Measurements from ENCODE around the gene BAZ2B. TPM values are rescaled to one million over a fixed set of nuclear protein-coding genes. Genes with fewer than 3 reads are reported as not detected.

Gene BAZ2B
- total and polyA plus RNA-seq, 9 of the 15 experiments (the other 6 are each of a cell fraction or from before 2014, with no cell fraction given): 7.5 to 38.6 (median 19.8) TPM

DNA sequence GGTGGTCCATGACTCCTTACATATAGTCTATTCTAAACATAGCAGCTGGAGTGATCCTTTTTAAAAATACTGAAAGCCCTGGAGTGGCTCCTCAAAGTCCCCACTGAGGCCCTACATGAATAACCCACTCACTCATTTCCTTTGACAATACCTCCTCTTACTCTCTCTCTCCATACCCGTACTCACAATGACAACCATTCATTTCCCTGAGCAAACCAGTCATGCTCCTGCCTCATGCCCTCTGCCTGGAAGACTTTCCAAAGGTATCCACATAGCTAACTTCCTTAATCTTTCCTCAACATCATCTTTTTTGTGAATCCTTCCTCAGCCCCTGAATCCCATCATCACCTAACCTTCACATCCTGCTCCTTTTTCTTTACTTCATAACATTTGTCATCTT, 102.6 kb downstream of the BAZ2B start:
- DNase-seq (ENCODE audit: extremely low read depth in 1 of 4, low spot score in 3 of 4) (no peak), ATAC-seq (no peak)
- TF ChIP-seq NR3C1 (CRISPR knock-in tag; IDR thresholded peaks at IDR 0.05) (no peak), L3MBTL2 (IDR thresholded peaks at IDR 0.05) (no peak), ZKSCAN1 (IDR thresholded peaks at IDR 0.05; ENCODE audit: low read depth, low read length) (no peak), RB1 (IDR thresholded peaks at IDR 0.05; ENCODE audit: low read depth) (no peak), TSC22D4 (tag; IDR thresholded peaks at IDR 0.05) (no peak), FOS (IDR thresholded peaks at IDR 0.05; ENCODE audit: extremely low read depth, insufficient read length) (no peak), PML (IDR thresholded peaks at IDR 0.05; ENCODE audit: low read length) (no peak), TAF15 (IDR thresholded peaks at IDR 0.05; ENCODE audit: low read depth, low read length) (no peak), NCOR1 (IDR thresholded peaks at IDR 0.05) (no peak), RBM14 (IDR thresholded peaks at IDR 0.05; ENCODE audit: borderline replicate concordance, insufficient read depth, low read depth, low read length) (no peak), SETDB1 (IDR thresholded peaks at IDR 0.05; ENCODE audit: low read length) (no peak), TAF7 (tag; IDR thresholded peaks at IDR 0.05) (no peak), ZNF347 (CRISPR knock-in tag; IDR thresholded peaks at IDR 0.05; ENCODE audit: low read depth) (no peak), ZNF384 (IDR thresholded peaks at IDR 0.05; ENCODE audit: low read depth, low read length) (no peak), ZNF197 (CRISPR knock-in tag; IDR thresholded peaks at IDR 0.05; ENCODE audit: low read depth) (no peak)
- TF ChIP-seq, protein P1, sequence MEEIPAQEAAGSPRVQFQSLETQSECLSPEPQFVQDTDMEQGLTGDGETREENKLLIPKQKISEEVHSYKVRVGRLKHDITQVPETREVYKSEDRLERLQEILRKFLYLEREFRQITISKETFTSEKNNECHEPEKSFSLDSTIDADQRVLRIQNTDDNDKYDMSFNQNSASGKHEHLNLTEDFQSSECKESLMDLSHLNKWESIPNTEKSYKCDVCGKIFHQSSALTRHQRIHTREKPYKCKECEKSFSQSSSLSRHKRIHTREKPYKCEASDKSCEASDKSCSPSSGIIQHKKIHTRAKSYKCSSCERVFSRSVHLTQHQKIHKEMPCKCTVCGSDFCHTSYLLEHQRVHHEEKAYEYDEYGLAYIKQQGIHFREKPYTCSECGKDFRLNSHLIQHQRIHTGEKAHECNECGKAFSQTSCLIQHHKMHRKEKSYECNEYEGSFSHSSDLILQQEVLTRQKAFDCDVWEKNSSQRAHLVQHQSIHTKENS (CRISPR knock-in tag; IDR thresholded peaks at IDR 0.05): no peak
- TF ChIP-seq, protein P2, sequence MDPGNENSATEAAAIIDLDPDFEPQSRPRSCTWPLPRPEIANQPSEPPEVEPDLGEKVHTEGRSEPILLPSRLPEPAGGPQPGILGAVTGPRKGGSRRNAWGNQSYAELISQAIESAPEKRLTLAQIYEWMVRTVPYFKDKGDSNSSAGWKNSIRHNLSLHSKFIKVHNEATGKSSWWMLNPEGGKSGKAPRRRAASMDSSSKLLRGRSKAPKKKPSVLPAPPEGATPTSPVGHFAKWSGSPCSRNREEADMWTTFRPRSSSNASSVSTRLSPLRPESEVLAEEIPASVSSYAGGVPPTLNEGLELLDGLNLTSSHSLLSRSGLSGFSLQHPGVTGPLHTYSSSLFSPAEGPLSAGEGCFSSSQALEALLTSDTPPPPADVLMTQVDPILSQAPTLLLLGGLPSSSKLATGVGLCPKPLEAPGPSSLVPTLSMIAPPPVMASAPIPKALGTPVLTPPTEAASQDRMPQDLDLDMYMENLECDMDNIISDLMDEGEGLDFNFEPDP (CRISPR knock-in tag; IDR thresholded peaks at IDR 0.05): no peak
- TF ChIP-seq, protein P3, sequence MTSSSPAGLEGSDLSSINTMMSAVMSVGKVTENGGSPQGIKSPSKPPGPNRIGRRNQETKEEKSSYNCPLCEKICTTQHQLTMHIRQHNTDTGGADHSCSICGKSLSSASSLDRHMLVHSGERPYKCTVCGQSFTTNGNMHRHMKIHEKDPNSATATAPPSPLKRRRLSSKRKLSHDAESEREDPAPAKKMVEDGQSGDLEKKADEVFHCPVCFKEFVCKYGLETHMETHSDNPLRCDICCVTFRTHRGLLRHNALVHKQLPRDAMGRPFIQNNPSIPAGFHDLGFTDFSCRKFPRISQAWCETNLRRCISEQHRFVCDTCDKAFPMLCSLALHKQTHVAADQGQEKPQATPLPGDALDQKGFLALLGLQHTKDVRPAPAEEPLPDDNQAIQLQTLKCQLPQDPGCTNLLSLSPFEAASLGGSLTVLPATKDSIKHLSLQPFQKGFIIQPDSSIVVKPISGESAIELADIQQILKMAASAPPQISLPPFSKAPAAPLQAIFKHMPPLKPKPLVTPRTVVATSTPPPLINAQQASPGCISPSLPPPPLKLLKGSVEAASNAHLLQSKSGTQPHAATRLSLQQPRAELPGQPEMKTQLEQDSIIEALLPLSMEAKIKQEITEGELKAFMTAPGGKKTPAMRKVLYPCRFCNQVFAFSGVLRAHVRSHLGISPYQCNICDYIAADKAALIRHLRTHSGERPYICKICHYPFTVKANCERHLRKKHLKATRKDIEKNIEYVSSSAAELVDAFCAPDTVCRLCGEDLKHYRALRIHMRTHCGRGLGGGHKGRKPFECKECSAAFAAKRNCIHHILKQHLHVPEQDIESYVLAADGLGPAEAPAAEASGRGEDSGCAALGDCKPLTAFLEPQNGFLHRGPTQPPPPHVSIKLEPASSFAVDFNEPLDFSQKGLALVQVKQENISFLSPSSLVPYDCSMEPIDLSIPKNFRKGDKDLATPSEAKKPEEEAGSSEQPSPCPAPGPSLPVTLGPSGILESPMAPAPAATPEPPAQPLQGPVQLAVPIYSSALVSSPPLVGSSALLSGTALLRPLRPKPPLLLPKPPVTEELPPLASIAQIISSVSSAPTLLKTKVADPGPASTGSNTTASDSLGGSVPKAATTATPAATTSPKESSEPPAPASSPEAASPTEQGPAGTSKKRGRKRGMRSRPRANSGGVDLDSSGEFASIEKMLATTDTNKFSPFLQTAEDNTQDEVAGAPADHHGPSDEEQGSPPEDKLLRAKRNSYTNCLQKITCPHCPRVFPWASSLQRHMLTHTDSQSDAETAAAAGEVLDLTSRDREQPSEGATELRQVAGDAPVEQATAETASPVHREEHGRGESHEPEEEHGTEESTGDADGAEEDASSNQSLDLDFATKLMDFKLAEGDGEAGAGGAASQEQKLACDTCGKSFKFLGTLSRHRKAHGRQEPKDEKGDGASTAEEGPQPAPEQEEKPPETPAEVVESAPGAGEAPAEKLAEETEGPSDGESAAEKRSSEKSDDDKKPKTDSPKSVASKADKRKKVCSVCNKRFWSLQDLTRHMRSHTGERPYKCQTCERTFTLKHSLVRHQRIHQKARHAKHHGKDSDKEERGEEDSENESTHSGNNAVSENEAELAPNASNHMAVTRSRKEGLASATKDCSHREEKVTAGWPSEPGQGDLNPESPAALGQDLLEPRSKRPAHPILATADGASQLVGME (CRISPR knock-in tag; IDR thresholded peaks at IDR 0.05): no peak

More for the DNA sequence above, 102.6 kb downstream of the BAZ2B start:
- in situ Hi-C loops (cut with MboI) (no loop called here), intact Hi-C loops (cut with micrococcal nuclease) (no loop called here)
- ChIA-PET POLR2A (no interaction called here), CTCF (ENCODE audit: low intra/inter-chr PET ratio) (no interaction called here)
- Histone ChIP-seq H3K9ac (ENCODE audit: insufficient read depth in 1 of 2, low read depth in 2 of 2, low read length in 2 of 2) (no peak overlapping the region), H3K9me1 (ENCODE audit: control insufficient read depth, insufficient read depth, low read length) (no peaks in the 10 kb centered on the region), H3K27ac (ENCODE audit: extremely low read depth, low read depth, low read length) (no peak overlapping the region), H3K36me3 (ENCODE audit: control insufficient read depth, insufficient read depth, low read length) (no peaks in the 10 kb centered on the region), H3K27me3 (ENCODE audit: control insufficient read depth in 2 of 2, insufficient read depth in 2 of 2, low read length in 2 of 2) (no peaks in the 10 kb centered on the region), H3K4me3 (no peak overlapping the region), H3K79me2 (ENCODE audit: control insufficient read depth, insufficient read depth, low read length) (no peaks in the 10 kb centered on the region), H4K20me1 (replicated peaks; ENCODE audit: control insufficient read depth, insufficient read depth, low read length) (no peaks in the 10 kb centered on the region), H3K4me1 (replicated peaks in 1 of 2; ENCODE audit: control insufficient read depth in 2 of 2, insufficient read depth in 2 of 2, low read length in 2 of 2) (peaks cover 0 to 7% of the 10 kb centered on the region in 2 experiments; a peak in 1 of 5 replicates), H3K9me3 (replicated peaks; ENCODE audit: control insufficient read depth, insufficient read depth, low read depth, low read length) (no peaks in the 10 kb centered on the region), H2AFZ (ENCODE audit: low read depth, low read length) (no peak overlapping the region), H3K4me2 (ENCODE audit: insufficient read depth, low read length) (no peak overlapping the region)
- 25% methylated on average over 1 of the region's 1 CpG for WGBS (ENCODE audit: insufficient coverage, low coverage, missing lambda C conversion rate)
- FAIRE-seq: no peak
- no TSS peak for BruUV-seq (replicated peaks)

Data from K562 (cell line).